Prostate gland (tissue), 2 donors: ENCODE measurements around the gene CRYBG1.

Experiments used
- CTCF ChIP-seq, 4 experiments: fragments of 200-600 bp in 2 of 4; fragments of 450-650 bp in 2 of 4; sonication (generic) in 2 of 4; IDR thresholded peaks; 1 replicate in 3 of 4; 2 replicates in 1 of 4; pipeline ENCODE4 v1.5.1; 2016 to 2019; ENCODE audit warnings: antibody characterized with exemption in 4 of 4, mild to moderate bottlenecking in 2 of 4, moderate library complexity in 2 of 4
- POLR2AphosphoS5 ChIP-seq: sonication (generic); formaldehyde crosslinking; IDR thresholded peaks from one replicate; pipeline ENCODE4 v1.6.1; 2017; ENCODE audit warnings: antibody characterized with exemption

GRCh38 chr6:106581468-106581867 lies 221.0 kb downstream of the CRYBG1 start:
- TF ChIP-seq CTCF (IDR thresholded peaks at IDR 0.05), result no peak
- no peak for TF ChIP-seq POLR2AphosphoS5
